Measurements from ENCODE around the gene LSAMP. TPM values are rescaled to one million over a fixed set of nuclear protein-coding genes. Genes with fewer than 3 reads are reported as not detected.

LSAMP gene
- total and polyA plus RNA-seq, 2 of the 13 experiments (the other 11 are each of a cell fraction or from before 2014, with no cell fraction given): not detected

GRCh38 chr3:116259984-116260383, 185.3 kb downstream of the LSAMP start:
- Histone ChIP-seq H3K9ac (ENCODE audit: insufficient read depth, low read depth, low read length) (no peak overlapping the region), H3K27me3 (ENCODE audit: control insufficient read depth in 1 of 2, insufficient read depth in 2 of 2, low read length in 2 of 2) (no peaks in the 10 kb centered on the region), H3K4me2 (ENCODE audit: low read depth, low read length) (no peak overlapping the region), H4K20me1 (ENCODE audit: insufficient read depth, low read length) (no peaks in the 10 kb centered on the region), H3K4me1 (ENCODE audit: insufficient read depth, low read length) (no peaks in the 10 kb centered on the region), H3K9me3 (ENCODE audit: low read length) (no peaks in the 10 kb centered on the region), H3K36me3 (replicated peaks in 1 of 2; ENCODE audit: control insufficient read depth in 1 of 2, insufficient read depth in 2 of 2, low read length in 2 of 2) (no peaks in the 10 kb centered on the region), H2AFZ (ENCODE audit: low read length) (no peak overlapping the region), H3K4me3 (replicated peaks in 1 of 3; ENCODE audit: insufficient read depth in 1 of 3, low read depth in 2 of 3, low read length in 3 of 3) (no peak overlapping the region), H3K27ac (ENCODE audit: extremely low read length, insufficient read depth, low read length) (no peak overlapping the region), H3K79me2 (ENCODE audit: insufficient read depth, low read length) (no peaks in the 10 kb centered on the region)
- intact Hi-C loops (cut with micrococcal nuclease; ENCODE audit: unreplicated experiment) (no loop called here), in situ Hi-C loops (cut with HindIII; ENCODE audit: extremely low pct_ligation_motif_present, low pct_unique_long_range_greater_than_20kb) (no loop called here)
- ChIA-PET POLR2A (no interaction called here), CTCF (ENCODE audit: low intra/inter-chr PET ratio, low total read pairs) (no interaction called here)
- FAIRE-seq (no peak), DNase-seq (ENCODE audit: low spot score) (no peak), ATAC-seq (no peak)
- no TSS peak for BruUV-seq (replicated peaks)
- TF ChIP-seq KIAA2018 (CRISPR knock-in tag; IDR thresholded peaks at IDR 0.05; ENCODE audit: borderline replicate concordance): no peak
- no peak for TF ChIP-seq ZNF792 (CRISPR knock-in tag; IDR thresholded peaks at IDR 0.05)
- TF ChIP-seq NR2F2 (IDR thresholded peaks at IDR 0.05; ENCODE audit: borderline replicate concordance, low read depth): no peak
- TF ChIP-seq MED1 (CRISPR knock-in tag; IDR thresholded peaks at IDR 0.05): no peak
- no peak for TF ChIP-seq KDM4B (CRISPR knock-in tag; IDR thresholded peaks at IDR 0.05)
- no peak for TF ChIP-seq ZSCAN30 (CRISPR knock-in tag; IDR thresholded peaks at IDR 0.05)
- no peak for TF ChIP-seq ZFP1 (CRISPR knock-in tag; IDR thresholded peaks at IDR 0.05)
- no peak for TF ChIP-seq HMGXB3 (CRISPR knock-in tag; IDR thresholded peaks at IDR 0.05; ENCODE audit: borderline replicate concordance)
- TF ChIP-seq ZNF501 (CRISPR knock-in tag; IDR thresholded peaks at IDR 0.05): no peak
- no peak for TF ChIP-seq JARID2 (CRISPR knock-in tag; IDR thresholded peaks at IDR 0.05; ENCODE audit: insufficient replicate concordance)
- TF ChIP-seq LCORL (IDR thresholded peaks at IDR 0.05): no peak
- no peak for TF ChIP-seq LCORL (CRISPR knock-in tag; IDR thresholded peaks at IDR 0.05)
- TF ChIP-seq ZNF703 (CRISPR knock-in tag; IDR thresholded peaks at IDR 0.05; ENCODE audit: borderline replicate concordance): no peak
- no peak for TF ChIP-seq ZNF746 (CRISPR knock-in tag; IDR thresholded peaks at IDR 0.05)

All from HepG2 (cell line).